Activated CD4-positive, alpha-beta T cell treated with anti-CD3 and anti-CD28 coated beads, Interleukin-2, amount 10 ng/mL, durations not matched to agents 7 days and 5 days (primary cell): ENCODE data around the gene C3orf22. TPM values are rescaled to one million over a fixed set of nuclear protein-coding genes. Genes with fewer than 3 reads are reported as not detected.

ENCODE experiments used
- CTCF ChIA-PET: fragments of 350-600 bp; sonication (Branson Sonifier 250); formaldehyde crosslinking; loops from one replicate; lab custom pipeline; 2021; ENCODE audit warnings: antibody characterized with exemption; lab: Charles Lee
- POLR2A ChIA-PET: fragments of 350-600 bp; sonication (Branson Sonifier 250); formaldehyde crosslinking; loops from one replicate; lab custom pipeline; 2021; ENCODE audit warnings: antibody characterized with exemption; lab: Charles Lee
- DNase-seq: peaks from one replicate; pipeline ENCODE4 v3.0.0-alpha.2; 2020
- H3K27ac Mint-ChIP-seq: one replicate; pipeline ENCODE4 v1.8.0; 2021; ENCODE audit warnings: mild to moderate bottlenecking, moderate library complexity, mixed read lengths
- H3K27me3 Mint-ChIP-seq: one replicate; pipeline ENCODE4 v1.8.0; 2021; ENCODE audit warnings: mixed read lengths
- H3K36me3 Mint-ChIP-seq: one replicate; pipeline ENCODE4 v1.8.0; 2021; ENCODE audit warnings: low read depth, mixed read lengths
- H3K4me1 Mint-ChIP-seq: one replicate; pipeline ENCODE4 v1.8.0; 2021; ENCODE audit warnings: mixed read lengths
- H3K4me3 Mint-ChIP-seq: one replicate; pipeline ENCODE4 v1.8.0; 2021; ENCODE audit warnings: mild to moderate bottlenecking, moderate library complexity, mixed read lengths
- H3K9me3 Mint-ChIP-seq: one replicate; pipeline ENCODE4 v1.8.0; 2021; ENCODE audit warnings: mixed read lengths
- total RNA-seq, 2 experiments: library from RNA; stranded (reverse); gene quantifications; one replicate each; pipeline ENCODE4 v1.2.3, GENCODE V29; 2021

C3orf22 gene
- total RNA-seq, 2 experiments from 2014 or later: not detected

GRCh38 chr3:126553284-126554084, 5.2 kb downstream of the C3orf22 start:
- H3K4me3 Mint-ChIP-seq: no peak overlapping the region
- no peaks in the 10 kb centered on the region for H3K4me1 Mint-ChIP-seq
- POLR2A ChIA-PET: no interaction called here
- DNase-seq: no peak
- no peaks in the 10 kb centered on the region for H3K36me3 Mint-ChIP-seq
- no peaks in the 10 kb centered on the region for H3K9me3 Mint-ChIP-seq
- H3K27ac Mint-ChIP-seq: no peak overlapping the region
- CTCF ChIA-PET: no interaction called here
- no peaks in the 10 kb centered on the region for H3K27me3 Mint-ChIP-seq

GRCh38 chr3:126552688-126553283, 5.9 kb downstream of the C3orf22 start:
- ChIA-PET CTCF (no interaction called here), POLR2A (no interaction called here)
- no peaks in the 10 kb centered on the region for H3K4me1 Mint-ChIP-seq
- no peaks in the 10 kb centered on the region for H3K36me3 Mint-ChIP-seq
- DNase-seq: no peak
- no peaks in the 10 kb centered on the region for H3K27me3 Mint-ChIP-seq
- no peaks in the 10 kb centered on the region for H3K9me3 Mint-ChIP-seq
- no peak overlapping the region for H3K27ac Mint-ChIP-seq
- H3K4me3 Mint-ChIP-seq: no peak overlapping the region

- no peaks in the 10 kb centered on the region for H3K4me1 Mint-ChIP-seq
- no peaks in the 10 kb centered on the region for H3K27me3 Mint-ChIP-seq
- H3K9me3 Mint-ChIP-seq: no peaks in the 10 kb centered on the region
- H3K4me3 Mint-ChIP-seq: no peak overlapping the region
- ChIA-PET POLR2A (no interaction called here), CTCF (interaction anchor here (1.6 kb wide), 1 partner anchor 29 kb away, joined by 3 read pairs; no protein-coding TSS in a partner anchor)
- H3K27ac Mint-ChIP-seq: no peak overlapping the region
- H3K36me3 Mint-ChIP-seq: no peaks in the 10 kb centered on the region
- DNase-seq: no peak
Observed at GRCh38 chr3:126551839-126552687, 6.7 kb downstream of the C3orf22 start.

- Mint-ChIP-seq H3K4me1 (no peaks in the 10 kb centered on the region), H3K36me3 (no peaks in the 10 kb centered on the region), H3K27ac (no peak overlapping the region), H3K4me3 (no peak overlapping the region), H3K9me3 (no peaks in the 10 kb centered on the region), H3K27me3 (no peaks in the 10 kb centered on the region)
- ChIA-PET POLR2A (no interaction called here), CTCF (interaction anchor here (0.8 to 1.6 kb wide), 2 partner anchors 13 to 28 kb away, joined by 3 read pairs; no protein-coding TSS in a partner anchor)
- DNase-seq: no peak
Observed at GRCh38 chr3:126551121-126551838, 7.5 kb downstream of the C3orf22 start.

- no peak for DNase-seq
- ChIA-PET POLR2A (no interaction called here), CTCF (interaction anchor here (0.8 to 1.6 kb wide), 2 partner anchors 14 to 27 kb away, joined by 3 read pairs; no protein-coding TSS in a partner anchor)
- Mint-ChIP-seq H3K27ac (no peak overlapping the region), H3K4me1 (no peaks in the 10 kb centered on the region), H3K27me3 (no peaks in the 10 kb centered on the region), H3K4me3 (no peak overlapping the region), H3K9me3 (no peaks in the 10 kb centered on the region), H3K36me3 (no peaks in the 10 kb centered on the region)
Observed at GRCh38 chr3:126550488-126551051, 8.2 kb downstream of the C3orf22 start.

GRCh38 chr3:126549861-126550487, 8.8 kb downstream of the C3orf22 start:
- H3K27ac Mint-ChIP-seq: no peak overlapping the region
- no peak for DNase-seq
- POLR2A ChIA-PET: no interaction called here
- no peaks in the 10 kb centered on the region for H3K9me3 Mint-ChIP-seq
- no peaks in the 10 kb centered on the region for H3K4me1 Mint-ChIP-seq
- CTCF ChIA-PET: interaction anchor here (0.8 kb wide), 1 partner anchor 14 kb away, joined by 3 read pairs; no protein-coding TSS in a partner anchor
- H3K36me3 Mint-ChIP-seq: no peaks in the 10 kb centered on the region
- no peak overlapping the region for H3K4me3 Mint-ChIP-seq
- H3K27me3 Mint-ChIP-seq: no peaks in the 10 kb centered on the region

- DNase-seq: no peak
- H3K4me1 Mint-ChIP-seq: no peaks in the 10 kb centered on the region
- no peak overlapping the region for H3K27ac Mint-ChIP-seq
- H3K27me3 Mint-ChIP-seq: no peaks in the 10 kb centered on the region
- no peak overlapping the region for H3K4me3 Mint-ChIP-seq
- CTCF ChIA-PET: no interaction called here
- H3K36me3 Mint-ChIP-seq: no peaks in the 10 kb centered on the region
- H3K9me3 Mint-ChIP-seq: no peaks in the 10 kb centered on the region
- POLR2A ChIA-PET: no interaction called here
Observed at GRCh38 chr3:126548556-126549466, 9.9 kb downstream of the C3orf22 start.

- Mint-ChIP-seq H3K36me3 (no peaks in the 10 kb centered on the region), H3K4me1 (no peaks in the 10 kb centered on the region), H3K27ac (no peak overlapping the region), H3K4me3 (no peak overlapping the region), H3K9me3 (no peaks in the 10 kb centered on the region), H3K27me3 (no peaks in the 10 kb centered on the region)
- CTCF ChIA-PET: no interaction called here
- POLR2A ChIA-PET: no interaction called here
- no peak for DNase-seq
Observed at GRCh38 chr3:126547721-126548120, 11.0 kb downstream of the C3orf22 start.

GRCh38 chr3:126546549-126547239, 12.0 kb downstream of the C3orf22 start:
- no peaks in the 10 kb centered on the region for H3K27me3 Mint-ChIP-seq

GRCh38 chr3:126546013-126546412, 12.7 kb downstream of the C3orf22 start:
- peaks cover 1% of the 10 kb centered on the region for H3K9me3 Mint-ChIP-seq
- POLR2A ChIA-PET: no interaction called here

More at GRCh38 chr3:126546549-126547239, 12.0 kb downstream of the C3orf22 start:
- CTCF ChIA-PET: no interaction called here
- POLR2A ChIA-PET: no interaction called here
- no peaks in the 10 kb centered on the region for H3K36me3 Mint-ChIP-seq
- no peaks in the 10 kb centered on the region for H3K4me1 Mint-ChIP-seq
- H3K4me3 Mint-ChIP-seq: no peak overlapping the region
- no peak overlapping the region for H3K27ac Mint-ChIP-seq
- DNase-seq: no peak
- no peaks in the 10 kb centered on the region for H3K9me3 Mint-ChIP-seq

GRCh38 chr3:126545544-126545943, 13.2 kb downstream of the C3orf22 start:
- no peak overlapping the region for H3K27ac Mint-ChIP-seq
- CTCF ChIA-PET: no interaction called here
- no peak overlapping the region for H3K4me3 Mint-ChIP-seq
- POLR2A ChIA-PET: no interaction called here
- H3K36me3 Mint-ChIP-seq: no peaks in the 10 kb centered on the region
- H3K27me3 Mint-ChIP-seq: peaks cover 3% of the 10 kb centered on the region
- peaks cover 1% of the 10 kb centered on the region for H3K9me3 Mint-ChIP-seq
- DNase-seq: no peak
- peaks cover 5% of the 10 kb centered on the region for H3K4me1 Mint-ChIP-seq

More at GRCh38 chr3:126546013-126546412, 12.7 kb downstream of the C3orf22 start:
- Mint-ChIP-seq H3K36me3 (no peaks in the 10 kb centered on the region), H3K4me3 (no peak overlapping the region), H3K27me3 (peaks cover under 1% of the 10 kb centered on the region), H3K27ac (no peak overlapping the region), H3K4me1 (peaks cover under 1% of the 10 kb centered on the region)
- CTCF ChIA-PET: no interaction called here
- no peak for DNase-seq
